HG03159 (cell line): Measurements from ENCODE around the gene OVOL3.

Experiments used
- ATAC-seq: cut with Tn5 transposase; IDR thresholded peaks from one replicate; pipeline ENCODE4 v1.9.1; 2021; ENCODE audit warnings: mild to moderate bottlenecking, moderate library complexity; ENCODE audit not compliant: unreplicated experiment

OVOL3 gene

DNA sequence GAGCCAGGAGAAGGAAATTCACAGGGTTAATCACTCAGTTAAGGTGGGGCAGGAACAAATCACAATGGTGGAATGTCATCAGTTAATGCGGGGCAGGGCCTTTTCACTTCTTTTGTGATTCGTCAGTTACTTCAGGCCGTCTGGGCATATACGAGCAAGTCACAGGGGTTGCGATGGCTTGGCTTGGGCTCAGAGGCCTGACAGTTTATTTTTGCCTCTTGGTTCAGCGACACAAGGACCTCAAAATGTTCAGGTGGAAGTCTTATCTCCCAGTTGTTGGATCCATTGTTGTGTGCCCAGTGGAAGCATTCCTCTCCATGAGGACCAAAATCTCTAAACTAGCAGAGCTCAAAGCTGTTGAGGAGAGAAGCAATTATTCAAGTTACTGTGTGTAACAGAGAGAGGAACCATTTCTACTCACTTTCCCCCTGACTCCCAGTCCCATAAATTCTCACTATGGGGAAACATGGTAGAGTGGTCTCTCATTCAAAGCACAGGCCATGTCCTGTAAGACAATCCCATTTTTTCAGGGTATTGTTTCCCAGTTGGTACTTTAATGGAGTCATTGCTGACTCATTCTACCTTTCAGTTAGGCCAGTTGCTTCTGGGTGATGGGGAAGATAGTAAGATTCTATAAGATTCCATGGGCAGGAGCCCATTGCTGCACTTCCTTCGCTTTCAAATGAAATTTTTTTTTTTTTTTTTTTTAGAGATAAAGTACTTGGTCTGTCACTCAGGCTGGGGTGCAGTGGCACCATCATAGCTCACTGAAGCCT lies 50.1 kb downstream of the OVOL3 start:
- no peak for ATAC-seq
